Stimulated activated CD8-positive, alpha-beta memory T cell treated with anti-CD3 and anti-CD28 coated beads, Interleukin-4, amount 100 ng/mL, for 1 hour (primary cell): ENCODE results near the gene CARNS1.

Source experiments
- DNase-seq, 2 donors: peaks; one replicate each; pipeline ENCODE4 v3.0.0-alpha.2; 2020; ENCODE audit warnings: low read depth in 2 of 2, low spot score in 1 of 2

Gene CARNS1

DNA sequence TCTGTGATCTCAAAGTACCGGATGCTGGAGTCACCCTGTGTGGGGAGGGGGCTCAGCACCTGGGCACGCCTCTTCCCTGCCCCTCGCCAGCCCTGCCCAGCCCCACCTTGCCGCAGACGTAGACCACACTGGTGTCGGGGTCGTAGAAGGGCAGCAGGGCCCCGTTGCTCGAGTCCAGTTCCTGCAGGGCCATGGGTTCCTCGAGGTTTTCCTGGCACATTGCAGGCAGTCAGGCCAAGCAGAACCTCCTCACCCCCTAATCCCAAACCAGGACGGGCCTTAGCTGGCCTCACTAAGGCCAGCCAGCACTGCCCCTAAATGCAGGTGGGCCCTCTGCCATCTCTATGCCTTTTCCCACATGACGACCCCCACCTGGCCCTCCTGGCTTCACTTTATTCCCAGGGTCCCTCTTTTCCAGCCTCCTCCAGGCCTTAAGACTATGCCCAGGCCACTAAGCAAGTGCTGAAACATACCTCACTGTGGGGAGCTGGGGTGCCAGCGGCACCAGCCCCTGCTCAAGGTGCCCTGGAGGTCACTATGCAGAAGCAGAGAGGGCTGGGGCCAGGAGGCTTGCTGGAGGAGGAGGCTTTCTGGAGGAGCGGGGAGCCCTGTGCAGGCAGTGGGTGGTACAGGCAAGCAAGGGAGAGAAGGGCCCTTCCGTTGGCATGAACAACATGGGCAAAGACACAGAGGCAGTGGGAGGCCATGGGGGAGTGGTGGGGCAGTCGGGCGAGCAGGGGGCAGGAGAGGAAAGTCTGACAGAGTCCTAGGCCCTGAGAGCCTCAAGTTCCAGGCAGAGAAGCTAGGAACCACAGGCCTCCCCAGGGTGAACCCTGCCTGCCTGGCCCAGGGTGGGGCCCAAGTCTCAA lies 25.0 kb downstream of the CARNS1 start:
- DNase-seq: no peak

DNA sequence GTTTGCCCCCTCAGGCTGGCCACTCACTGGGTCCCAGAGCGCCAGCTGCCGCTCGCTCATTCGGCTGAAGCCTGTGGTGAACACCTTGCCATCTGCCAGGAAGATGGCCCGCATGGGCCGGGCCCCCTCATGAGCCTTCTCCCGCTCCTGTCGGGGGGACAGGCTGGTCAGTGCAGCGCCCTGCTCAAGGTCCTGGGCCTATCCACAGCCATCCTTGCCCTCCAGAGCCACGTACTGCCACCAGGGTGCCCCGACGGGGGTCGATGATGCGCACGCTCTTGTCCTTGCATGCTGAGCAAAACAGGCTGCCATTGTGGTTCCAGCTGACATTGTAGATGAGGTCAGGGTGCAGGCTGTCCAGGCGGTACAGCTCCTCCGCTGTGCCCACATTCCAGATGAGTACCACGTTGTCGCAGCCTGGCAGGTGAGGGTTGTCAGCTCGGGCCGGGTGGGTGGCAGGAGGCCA lies 25.7 kb downstream of the CARNS1 start:
- no peak for DNase-seq

DNA sequence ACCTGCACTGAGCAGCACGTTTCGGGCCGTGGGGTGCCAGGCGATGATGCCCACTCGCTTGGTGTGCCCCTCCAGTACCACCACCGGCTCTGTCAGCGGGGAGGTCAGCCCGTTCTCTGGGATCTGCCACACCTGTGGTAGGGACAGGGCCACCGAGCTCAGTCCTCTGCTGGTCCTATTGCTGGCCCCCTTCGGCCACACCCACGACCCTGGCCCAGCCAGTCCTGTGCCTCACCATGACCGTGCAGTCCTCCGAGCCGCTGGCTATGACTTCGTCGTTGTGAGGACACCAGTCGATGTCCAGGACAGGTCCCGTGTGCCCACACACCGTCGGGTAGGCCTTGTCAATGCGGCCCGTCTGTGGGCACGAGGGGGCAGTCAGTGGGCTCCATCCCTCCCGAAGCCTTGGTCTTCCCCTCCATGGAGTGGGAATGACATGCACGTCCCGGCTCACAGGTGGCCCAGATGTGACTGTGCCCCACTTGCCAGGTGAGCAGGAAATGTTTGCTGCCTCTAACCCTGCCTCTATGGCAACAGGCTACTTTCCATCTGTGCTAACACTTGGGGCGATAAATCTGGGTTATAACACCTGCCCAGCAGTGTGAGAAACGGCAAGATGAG lies 26.4 kb downstream of the CARNS1 start:
- DNase-seq: no peak

DNA sequence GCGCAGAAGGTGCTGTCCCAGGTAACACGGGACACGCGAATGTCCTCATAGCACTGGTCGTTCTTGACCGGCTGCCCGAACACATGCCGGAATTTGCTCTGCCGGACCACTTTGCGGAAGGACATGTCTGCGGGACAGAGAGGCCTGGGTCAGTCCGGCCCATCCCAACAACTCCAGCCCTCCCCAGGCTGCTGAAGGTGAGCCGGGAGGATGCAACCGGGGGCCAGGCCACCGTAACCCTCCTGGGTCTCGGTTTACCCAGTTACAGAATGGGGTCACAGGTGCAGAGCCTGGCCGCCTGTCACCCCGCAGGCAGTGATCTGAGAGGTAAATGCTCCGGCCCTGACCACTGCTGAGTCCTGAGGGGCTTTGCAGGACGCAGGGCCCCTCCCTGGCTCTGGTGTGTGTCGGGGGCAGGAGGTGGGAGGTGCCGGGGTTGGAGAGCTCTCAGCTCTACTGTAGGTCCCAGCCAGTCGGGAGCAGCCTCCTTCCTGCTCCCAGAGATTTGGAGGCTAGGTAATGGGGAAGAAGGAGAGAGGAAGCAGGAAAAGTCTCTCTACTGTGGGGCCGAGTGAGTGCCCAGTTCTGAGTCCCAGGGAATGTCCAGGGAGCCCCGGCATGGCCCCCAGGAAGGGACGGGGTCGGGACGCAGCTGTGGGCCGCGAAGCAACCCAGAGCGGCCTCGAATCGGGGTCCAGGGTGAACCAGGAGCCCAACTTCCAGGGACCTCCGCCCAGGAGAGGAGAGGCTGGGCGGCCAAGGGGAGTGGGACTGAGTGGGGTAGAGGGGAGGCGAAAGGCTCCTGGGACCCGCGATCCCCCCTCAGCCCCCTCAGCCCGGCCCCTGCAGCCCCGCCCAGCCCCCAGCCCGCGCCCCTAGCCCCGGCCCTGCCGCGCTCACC lies 27.3 kb downstream of the CARNS1 start:
- no peak for DNase-seq

DNA sequence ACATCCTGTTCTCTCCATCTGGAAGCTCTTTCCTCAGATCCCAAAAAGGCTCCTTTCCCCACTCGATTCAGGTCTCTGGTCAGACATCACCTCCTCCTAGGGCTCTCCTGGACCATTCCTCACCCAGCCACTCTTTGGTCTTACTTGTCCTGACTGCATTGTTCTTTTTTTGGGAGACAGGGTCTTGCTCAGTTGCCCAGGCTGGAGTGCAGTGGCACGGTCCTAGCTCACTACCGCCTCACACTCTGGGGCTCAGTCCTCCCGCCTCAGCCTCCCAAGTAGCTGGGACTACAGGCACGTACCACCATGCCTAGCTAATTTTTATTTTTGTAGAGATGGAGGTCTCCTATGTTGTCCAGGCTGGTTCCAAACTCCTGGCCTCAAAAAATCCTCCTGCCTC lies 30.0 kb downstream of the CARNS1 start:
- DNase-seq: no peak

DNA sequence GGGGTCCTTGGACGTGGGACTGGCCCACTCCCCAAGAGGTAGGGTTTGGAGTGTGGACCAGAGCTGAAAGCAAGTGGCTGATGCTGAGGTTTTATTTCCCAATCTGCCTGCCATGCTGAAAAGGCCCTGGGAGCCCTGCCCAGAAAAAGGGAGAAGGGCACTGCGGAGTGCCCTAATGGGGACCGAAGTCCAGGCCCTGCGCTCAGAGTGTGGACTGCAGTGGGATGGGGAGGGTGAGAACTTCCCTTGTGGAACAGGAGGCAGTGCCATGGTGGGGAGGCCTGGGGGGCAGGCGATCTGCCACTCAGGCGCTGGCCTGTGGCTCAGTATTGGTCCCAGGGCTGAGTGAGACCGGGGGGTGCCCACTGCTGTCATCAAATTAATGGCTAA lies 32.7 kb downstream of the CARNS1 start:
- no peak for DNase-seq

DNA sequence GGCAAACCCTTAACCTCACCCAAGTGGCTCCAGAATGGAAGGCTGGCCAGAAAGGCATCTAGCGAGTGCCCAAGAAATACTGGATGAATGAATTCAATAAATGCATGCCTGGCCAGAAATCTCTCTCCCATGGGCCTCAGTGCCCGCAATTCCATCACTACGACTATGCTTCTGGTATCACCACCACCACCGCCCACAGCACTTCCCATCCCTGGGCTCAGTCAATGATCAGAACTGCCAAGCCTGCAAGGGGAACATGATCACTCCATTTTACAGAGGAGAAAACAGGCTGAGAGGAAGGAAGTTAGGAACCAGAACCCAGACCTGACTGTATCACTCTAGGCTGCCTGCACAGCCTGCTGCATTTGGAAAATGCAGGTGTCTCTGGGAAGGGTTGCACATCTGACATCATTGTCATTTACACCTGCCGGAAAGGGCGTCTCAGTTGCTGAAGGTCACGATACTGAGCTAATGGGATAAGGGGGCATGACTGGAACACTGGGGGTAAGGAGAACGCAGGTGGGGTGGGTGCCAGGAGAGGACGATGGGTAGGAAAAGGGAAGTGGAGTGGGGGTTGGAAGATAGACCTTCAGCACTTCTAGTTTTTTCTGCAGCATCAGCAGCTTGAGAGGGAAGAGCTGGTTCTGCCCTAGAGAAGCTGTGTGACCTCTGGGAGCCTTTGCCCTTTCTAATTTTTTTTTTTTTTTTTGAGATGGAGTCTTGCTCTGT lies 33.8 kb downstream of the CARNS1 start:
- no peak for DNase-seq

DNA sequence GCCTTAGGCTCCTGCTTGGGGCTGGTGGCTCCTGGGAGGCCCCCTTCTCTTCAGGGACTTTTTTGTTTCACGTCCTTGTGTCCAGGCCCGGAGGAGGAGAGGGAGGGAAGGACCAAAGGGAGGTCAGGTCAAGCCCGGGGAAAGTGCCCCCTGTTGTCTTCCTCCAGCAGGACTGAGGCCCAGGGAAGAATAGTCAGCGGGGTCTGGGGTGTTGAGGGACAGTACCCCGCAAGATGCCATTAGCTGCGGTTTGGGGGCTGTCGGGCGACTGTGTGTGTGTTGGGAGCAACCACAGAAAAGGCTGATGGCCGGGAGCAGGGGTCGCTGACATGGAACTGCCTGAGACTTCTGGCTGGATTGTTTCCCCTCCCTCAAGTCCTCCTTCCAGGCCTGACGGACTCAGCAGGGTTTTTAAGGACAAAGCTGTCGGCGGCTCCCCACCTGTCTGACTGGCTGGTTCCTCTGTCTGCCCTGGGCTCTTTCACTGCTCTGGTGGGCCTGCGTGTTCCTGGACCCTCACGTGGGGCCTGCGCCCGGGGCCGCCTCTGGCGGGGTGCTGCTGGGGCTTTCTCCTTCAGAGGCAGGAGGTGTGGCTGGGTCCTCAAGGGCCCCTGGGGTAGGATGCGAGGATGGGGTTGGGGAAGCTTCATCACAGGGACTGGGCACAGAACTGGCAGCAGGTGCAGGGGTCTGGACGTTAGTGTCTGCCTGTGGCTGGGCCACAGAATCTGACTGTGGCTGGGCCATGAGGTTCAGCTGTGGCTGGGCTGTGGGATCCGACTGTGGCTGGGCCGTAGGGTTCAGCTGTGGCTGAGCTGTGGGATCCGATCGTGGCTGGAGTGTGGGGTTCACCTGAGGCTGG lies 35.5 kb downstream of the CARNS1 start:
- no peak for DNase-seq

DNA sequence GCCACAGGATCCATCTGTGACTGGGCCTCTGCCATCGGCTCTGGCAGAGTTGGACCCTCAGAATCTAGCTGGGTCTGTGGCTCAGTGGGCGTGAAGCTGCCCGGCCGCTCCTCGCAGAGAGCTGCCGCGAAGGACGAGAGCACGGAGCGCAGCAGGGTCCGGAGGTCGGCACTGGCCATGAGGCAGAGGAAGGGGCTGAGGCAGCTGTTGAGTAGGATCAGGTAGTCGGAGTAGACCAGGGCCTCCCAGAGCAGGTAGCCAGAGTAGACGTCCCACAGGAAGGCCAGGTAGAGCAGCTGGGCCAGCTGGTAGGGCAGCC lies 36.1 kb downstream of the CARNS1 start:
- no peak for DNase-seq

DNA sequence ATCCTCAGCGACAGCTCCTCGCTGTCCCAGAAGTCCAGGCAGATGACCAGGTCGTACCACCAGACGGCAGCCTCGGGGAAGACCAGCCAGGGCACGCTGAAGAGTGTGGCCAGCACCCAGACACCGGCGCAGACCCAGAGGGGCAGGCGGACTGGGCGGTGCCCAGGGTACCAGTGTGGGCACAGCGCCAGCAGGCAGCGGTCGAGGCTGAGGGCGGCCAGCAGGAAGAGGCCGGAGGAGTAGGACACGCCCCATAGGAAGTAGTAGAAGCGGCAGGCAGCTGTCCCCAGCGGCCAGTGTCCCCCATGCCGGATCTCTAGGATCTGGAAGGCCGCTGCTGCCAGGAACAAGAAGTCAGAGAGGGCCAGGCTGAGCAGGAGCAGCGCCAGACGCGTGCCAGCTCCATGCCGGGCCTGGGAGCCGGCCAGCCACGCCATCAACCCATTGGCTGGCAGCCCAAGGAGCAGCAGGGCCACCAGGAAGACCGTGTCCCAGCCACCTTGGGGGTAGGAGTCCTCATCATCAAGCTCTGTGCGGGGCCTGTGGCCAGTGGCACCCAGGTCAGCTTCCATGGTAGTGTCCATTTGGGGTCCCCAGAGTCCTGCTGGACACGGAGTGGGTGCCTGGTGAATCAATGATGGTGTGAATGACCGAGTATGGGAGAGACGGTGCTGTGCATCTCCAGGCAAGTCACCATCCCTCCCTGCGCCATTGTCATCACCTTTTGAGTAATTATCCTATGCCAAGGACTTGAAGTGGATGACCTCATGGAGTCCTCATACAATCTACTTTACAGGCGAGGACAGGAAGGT lies 36.9 kb downstream of the CARNS1 start, which contains the start of gene GPR152:
Gene GPR152 (minus strand): TSS at position 589 of the 812 bp plus-strand sequence. CDS start 5 bp downstream, at position 584.
- DNase-seq: no peak

DNA sequence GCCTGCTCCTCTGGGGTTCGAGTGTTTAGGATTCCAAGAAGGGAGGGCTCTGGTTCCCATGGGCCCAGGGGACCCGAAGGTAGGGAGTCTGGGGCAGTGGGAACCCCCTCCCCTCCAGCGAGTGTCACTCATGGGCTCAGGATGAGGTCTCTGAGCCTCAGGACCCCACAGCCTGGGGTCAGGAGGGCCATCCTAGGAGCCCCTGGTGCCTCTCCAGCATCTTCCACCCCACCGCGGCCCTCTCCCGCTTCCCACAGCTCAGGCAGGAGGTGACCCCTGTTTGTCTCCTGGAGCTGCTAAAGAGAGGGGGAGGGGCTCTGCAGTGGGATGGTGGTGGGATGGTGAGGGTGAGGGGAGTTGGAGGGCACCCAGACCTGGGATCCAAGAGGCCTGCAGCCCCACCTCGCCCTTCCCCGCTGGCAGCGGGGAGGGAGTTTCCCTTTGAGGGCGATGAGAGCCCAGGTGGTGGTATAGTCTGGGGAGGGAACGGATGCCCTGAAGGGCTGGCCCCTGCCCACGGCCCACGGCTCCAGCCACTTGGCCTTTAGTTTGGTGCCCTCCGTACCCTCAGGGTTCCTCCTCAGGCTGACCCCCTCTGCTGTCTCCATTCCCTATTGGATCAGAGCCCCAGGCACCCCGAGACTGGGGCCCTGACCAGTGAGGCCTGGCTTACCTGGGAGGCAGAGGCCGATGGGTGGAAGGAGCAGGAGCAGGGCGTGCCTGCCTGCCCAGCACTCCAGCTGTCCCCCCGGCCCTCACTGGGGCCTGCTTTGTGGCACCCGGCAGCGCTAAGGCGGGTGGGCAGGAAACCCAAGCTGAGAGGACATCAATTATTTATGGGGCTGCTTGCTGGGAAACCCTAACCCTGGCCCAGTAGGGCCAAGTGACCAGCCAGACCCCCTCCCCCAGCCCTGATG lies 38.6 kb downstream of the CARNS1 start:
- DNase-seq: no peak

DNA sequence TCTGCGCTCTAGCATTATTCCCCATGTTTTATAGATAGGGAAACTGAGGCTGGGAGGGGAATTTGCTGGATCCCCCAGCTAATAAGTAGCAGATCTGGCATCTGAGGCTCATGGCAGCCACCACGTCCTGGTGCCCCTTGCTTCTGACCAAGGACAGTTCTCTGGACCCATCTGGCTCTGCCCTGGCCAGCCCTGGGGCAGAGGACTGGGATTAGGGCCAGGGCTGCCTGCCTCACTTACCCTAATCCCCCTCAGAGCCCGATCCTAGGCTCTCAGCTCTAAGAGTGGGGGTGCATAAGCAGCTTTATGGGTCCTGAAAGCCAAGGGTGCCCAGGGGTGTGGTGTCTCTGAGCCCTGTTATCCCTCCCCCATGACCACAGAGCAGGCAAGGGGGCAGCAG lies 39.6 kb downstream of the CARNS1 start, which contains the start of gene CABP4:
Gene CABP4 (plus strand): TSS at position 301 of the 400 bp plus-strand sequence. CDS start 70 bp downstream, at position 371.
- DNase-seq: no peak

DNA sequence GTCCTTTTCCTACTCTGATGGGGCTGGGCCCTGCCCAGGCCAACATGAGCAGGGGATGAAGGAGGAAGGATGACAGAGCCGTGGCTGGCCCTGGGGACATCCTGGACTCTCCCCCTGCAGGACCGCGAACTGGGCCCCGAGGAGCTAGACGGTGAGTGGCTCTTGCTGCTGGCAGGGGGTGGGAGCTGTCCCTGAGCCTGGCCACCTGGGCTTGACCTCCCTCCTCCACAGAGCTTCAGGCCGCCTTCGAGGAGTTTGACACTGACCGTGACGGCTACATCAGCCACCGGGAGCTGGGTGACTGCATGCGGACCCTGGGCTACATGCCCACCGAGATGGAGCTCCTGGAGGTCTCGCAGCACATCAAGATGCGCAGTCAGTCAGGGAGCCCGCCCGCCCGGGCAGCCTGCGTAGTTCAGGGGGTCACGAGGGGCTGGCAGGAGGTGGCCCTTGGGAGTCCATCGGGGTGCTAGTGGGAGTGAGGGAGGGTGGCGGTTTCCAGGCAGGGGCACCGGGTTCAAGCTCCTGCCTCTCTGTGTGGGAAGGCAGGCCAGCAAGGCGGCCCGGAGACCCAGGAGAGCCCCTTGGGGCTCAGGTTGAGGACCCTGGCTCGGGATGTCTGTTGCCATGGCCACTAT lies 40.7 kb downstream of the CARNS1 start:
- DNase-seq: no peak

DNA sequence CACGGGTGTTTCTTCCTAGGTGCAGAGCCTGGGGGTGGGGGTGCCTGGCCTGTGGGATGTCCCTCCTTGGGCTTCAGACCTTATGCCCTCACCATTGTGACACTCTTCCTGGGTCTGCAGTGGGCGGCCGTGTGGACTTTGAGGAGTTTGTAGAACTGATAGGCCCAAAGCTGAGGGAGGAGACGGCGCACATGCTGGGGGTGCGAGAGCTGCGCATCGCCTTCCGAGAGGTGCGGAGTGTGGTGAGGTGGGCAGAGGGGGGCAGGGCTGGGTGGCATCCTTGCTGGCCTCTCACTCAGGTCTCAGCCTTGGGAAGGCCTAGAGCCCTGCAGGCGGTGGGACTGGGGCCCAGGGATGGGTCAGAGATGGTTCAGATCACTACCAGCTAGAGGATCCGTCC lies 42.0 kb downstream of the CARNS1 start:
- DNase-seq: no peak

DNA sequence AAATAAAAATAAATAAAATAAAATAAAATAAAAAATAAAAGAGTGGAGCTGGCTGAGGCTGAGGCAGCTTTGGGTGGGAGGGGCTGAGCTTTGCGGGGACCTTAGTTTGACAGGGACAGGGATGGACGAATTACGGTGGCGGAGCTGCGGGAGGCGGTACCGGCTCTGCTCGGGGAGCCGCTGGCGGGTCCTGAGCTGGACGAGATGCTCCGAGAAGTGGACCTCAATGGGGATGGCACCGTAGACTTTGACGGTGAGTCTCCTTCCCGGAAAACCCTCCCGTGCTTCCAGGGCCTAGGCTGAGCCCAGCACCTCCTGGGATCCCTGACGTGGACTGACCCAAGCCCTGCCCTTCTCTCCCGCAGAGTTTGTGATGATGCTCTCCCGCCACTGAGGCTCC lies 42.8 kb downstream of the CARNS1 start:
- no peak for DNase-seq

DNA sequence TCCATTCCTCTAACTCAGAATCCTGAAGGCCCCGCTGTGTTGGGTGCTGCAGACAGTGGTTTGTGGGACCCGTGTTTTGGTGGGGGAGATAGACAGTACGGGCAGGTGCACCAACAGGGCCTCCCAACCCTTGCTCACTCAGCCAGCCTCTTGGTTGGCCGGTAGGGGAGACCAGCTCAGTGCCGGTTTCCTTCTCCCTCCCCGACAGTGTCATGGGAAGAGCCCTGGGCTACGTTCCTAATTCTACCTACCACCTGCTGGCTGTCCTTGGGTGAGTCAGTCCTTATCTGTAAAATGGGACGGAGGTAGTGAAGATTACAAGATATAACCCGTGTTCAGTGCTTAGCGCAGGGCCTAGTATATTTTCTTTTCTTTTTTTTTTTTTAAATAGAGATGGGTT lies 47.7 kb downstream of the CARNS1 start:
- no peak for DNase-seq

DNA sequence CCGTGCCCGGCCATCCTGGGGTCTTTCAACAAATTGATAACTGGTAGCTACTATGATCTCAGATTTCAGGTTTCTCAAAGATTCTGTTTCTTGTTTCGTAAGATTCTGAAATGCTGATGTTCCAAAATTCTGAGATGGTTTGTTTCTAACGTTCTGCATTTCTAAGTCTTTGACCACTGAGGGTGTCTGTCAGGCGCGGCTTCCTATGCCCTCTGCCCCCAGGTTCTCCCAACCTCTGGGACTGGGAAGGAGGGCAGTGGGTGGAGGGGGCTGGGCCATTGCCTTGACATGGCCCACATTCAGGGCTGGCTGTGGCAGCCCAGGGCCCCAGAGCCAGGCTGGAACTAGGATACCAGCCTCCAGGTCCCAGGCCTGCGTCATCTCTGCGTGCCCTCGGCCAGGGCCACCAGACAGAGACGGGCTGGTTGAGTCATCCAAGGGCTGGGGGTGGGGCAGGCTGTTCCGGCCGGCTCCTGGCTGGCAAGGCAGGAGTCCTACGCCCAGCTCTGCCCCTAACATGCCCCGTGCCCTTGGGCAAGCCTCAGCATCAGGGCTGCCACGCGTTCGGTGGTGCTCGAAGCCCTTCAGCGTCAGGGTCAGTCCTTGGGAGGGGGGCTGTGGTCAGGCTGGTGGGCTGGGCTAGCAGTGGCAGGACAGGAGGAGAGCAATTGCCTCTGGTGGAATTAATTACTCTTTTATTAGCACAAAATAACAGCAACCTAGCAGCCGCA lies 48.4 kb downstream of the CARNS1 start:
- DNase-seq: no peak
